SH-SY5Y (cell line): ENCODE results near the gene RELA.

Experiments used
- GATA2 ChIP-seq: IDR thresholded peaks from 2 replicates; pipeline ENCODE4 v1.6.1; 2011; ENCODE audit warnings: mild to moderate bottlenecking, low read depth, low read length
- GATA3 ChIP-seq: IDR thresholded peaks from 2 replicates; pipeline ENCODE4 v1.6.1; 2011; ENCODE audit warnings: low read depth, mild to moderate bottlenecking, low read length, moderate library complexity

DNA sequence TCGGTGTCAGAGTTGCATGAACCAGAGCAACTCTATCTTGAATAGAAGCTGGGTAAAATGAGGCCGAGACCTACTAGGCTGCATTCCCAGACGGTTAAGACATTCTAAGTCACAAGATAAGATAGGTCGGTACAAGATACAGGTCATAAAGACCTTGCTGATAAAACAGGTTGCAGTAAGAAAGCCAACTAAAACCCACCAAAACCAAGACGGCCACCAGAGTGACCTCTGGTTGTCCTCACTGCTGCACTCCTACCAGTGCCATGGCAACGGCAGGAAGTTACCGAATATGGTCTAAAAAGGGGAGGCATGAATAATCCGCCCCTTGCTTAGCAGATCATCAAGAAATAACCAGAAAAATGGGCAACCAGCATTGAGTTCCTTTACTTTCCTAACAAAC, 46.9 kb upstream of the RELA start:
- TF ChIP-seq GATA3 (no peak), GATA2 (no peak)
